Glomerular endothelial cell (primary cell): ENCODE results near the gene CASKIN2. TPM values are rescaled to one million over a fixed set of nuclear protein-coding genes. Genes with fewer than 3 reads are reported as not detected.
"Not testable (repeated sequence)": the region's sequence is repeated elsewhere in the genome, so short reads cannot be mapped to it uniquely, and the experiment has no call there.

Experiments used
- DNase-seq: peaks from one replicate; pipeline ENCODE4 v3.0.0-alpha.2; 2011; ENCODE audit warnings: low read depth, low spot score; ENCODE audit errors: extremely low read depth
- total RNA-seq: library from RNA; depleted of rRNA; stranded (reverse); fragments of >200 nt; gene quantifications from 2 replicates; pipeline ENCODE4 v1.2.3, GENCODE V29; 2015

CASKIN2 gene
- total RNA-seq, 1 donor from 2014 or later = 21.3 TPM

GRCh38 chr17:75524269-75524969 lies 9.1 kb upstream of the CASKIN2 start:
- no peak for DNase-seq

DNA sequence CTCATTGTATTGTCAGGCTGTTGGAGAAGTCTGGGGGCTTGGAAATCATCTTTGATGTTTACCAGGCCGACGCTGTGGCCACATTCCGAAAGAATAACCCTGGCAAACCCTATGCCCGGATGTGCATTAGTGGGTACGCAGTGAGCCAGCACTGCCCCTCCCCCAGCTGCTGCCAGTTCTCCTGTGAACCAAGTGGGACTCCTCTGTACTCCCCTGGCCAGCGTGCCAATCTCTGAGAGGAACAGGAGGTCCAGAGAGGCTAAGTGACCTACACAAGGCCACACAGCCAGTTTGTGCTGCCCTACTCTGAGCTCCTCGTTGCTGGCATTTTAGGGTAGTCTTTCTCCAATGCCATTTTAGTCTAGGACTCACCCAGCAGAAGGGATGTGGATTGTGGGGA lies 8.3 kb upstream of the CASKIN2 start:
- DNase-seq = no peak

DNA sequence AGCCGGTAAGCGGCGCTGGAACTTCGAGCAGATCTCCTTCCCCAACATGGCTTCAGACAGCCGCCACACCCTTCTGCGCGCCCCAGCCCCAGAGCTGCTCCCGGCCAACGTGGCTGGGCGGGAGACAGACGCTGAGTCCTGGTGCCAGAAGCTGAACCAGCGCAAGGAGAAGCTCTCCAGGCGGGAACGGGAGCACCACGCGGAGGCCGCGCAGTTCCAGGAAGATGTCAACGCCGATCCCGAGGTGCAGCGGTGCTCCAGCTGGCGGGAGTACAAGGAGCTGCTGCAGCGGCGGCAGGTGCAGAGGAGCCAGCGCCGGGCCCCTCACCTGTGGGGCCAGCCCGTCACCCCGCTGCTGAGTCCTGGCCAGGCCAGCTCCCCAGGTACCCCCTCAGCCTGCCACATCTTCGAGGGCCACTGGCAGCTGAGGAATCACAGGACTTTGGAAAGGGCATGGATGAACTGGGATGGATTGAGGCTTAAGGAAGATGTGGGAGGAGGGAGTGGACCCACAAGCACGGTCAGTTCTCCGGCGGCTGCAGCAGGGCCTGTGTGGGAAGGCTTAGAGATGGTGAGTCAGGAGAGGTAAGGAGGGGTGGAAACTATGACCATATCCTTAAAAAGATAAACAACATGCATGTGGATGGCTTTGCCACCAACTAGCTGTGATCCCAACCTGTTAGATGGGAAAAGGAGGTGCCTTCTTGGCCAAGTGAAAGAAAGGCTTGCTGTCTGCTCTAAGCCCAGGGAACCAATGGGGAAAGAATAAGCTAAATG lies 6.8 kb upstream of the CASKIN2 start:
- no peak for DNase-seq

DNA sequence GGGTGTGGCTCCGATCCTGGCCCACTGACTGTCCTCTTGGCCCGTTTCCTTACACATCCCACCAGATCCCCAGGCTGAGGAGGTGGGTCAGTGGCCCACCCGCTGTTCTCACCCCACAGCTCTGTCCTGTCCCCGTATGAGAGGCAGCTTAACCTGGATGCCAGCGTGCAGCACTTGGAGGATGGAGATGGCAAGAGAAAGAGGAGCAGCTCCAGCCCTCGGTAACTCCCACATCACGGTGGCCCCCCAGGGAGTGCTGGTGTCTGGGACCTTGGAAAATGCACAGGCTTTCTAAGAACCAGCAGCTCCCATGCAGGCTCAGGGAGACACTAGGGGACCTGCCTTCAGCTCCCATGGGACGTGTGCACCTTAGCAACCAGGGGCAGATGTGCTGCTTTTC lies 6.0 kb upstream of the CASKIN2 start:
- DNase-seq = no peak

- not testable (repeated sequence) for DNase-seq
Measured at GRCh38 chr17:75520413-75520812, 5.1 kb upstream of the CASKIN2 start.

- no peak for DNase-seq
Measured at GRCh38 chr17:75518983-75519537, 3.7 kb upstream of the CASKIN2 start.

DNA sequence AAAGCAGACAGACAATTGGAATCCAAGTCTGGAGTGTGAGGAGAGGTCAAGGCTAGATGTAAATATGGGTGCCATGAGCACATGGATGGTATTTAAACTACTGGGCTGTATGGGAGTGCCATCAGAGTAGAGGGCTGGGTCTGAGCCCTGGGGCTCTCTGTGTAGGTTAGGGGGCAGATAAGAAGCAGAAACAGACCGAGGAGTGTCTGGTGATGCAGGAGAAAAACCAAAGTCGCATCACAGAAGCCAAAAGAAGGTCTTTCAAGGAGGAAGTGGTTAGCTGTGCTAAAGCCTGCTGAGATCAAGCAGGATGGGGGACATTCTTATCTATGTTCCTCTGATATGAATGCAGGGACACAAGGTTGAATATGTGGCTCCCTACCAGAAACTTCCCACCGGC lies 2.9 kb upstream of the CASKIN2 start:
- DNase-seq = no peak

DNA sequence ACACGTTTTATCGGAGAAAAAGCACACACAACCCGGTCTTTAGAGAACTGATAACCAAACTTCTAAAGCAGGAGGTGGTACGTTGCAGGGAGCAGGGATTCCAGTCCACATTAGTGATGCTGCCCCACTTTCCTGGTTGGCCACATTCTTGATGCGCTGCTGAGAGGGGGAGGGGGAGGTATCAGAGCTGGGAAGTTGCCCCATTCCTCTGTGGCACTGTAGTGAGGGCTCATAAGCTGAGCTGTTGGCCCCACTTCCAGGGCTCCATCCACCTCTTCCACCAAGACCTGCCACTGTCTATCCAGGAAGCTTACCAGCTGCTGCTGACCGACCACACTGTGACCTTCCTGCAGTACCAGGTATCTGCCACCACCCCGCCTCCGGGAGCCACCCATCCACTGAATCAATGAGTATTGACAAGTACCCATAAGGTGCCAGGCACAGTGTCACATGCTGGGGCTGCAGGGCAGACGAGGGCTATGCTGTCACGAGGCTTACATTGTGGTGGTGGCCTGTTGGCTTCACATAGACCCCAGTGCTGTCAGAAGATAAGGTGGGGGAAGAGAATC lies 2.0 kb upstream of the CASKIN2 start:
- DNase-seq = no peak

DNA sequence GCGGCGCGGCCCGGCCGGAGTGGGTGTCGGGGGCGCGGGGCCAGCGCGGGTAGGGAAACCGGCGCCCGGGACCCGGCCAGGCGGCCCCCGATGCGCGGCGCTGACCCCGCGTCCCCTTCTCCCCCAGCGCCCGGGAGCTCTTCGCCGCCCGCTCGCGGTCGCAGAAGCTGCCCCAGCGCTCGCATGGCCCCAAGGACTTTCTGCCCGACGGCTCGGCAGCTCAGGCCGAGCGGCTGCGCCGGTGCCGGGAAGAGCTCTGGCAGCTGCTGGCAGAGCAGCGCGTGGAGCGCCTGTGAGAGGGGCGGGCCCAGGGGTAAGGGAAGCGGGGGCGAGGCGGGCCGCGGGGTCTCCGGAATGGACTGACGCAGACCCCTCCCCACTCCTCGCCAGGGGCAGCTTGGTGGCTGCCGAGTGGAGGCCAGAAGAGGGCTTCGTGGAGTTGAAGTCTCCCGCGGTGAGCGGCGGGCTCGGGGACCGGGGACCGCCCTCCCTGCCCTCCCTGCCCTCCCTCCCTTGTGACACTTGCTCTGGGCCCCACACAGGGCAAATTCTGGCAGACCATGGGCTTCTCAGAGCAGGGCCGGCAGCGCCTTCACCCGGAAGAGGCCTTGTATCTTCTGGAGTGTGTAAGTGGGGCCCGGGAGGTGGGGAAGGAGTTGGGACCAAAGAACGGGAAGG lies 1.4 kb upstream of the CASKIN2 start:
- DNase-seq = no peak

- DNase-seq = no peak
Measured at GRCh38 chr17:75516255-75516618, 900 bp upstream of the CASKIN2 start, which contains the start of gene TSEN54. TSS of gene TSEN54 (plus strand) at chr17:75516528. CDS start at chr17:75516561, 33 bp downstream.

- DNase-seq = no peak
Measured at GRCh38 chr17:75514919-75515495, 330 bp downstream of the CASKIN2 start.

DNA sequence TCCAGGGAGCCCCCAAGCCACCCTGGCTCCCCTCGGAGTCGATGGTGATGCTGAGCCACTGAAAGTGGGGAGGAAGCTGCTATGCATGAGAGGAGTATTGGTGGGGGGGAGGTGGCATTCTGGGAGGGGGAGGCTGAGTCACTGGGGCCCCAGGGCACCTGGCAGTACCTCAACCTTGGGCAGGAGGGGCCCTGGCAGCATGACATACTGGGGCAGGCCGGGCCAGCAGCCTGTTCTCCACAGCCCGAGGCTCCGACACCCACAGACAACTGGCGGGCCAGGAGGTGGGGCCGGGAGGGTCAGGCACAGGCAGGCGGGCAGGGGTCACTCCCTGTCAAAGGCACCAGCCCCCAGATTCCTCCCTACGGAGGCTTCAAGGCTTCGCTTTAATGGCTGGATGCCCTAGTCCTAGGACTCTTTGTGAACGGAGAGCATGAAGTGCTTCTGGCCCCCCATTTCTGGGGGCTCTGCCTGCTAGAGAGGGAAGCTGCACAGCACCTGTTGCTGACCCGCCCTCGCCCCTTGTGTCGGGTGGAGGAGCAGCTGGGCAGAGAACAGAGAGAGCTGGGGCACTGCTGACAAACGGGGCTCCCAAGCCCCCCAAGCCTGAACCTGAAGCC lies 928 bp downstream of the CASKIN2 start:
- no peak for DNase-seq

- no peak for DNase-seq
Measured at GRCh38 chr17:75513641-75514000, 1.7 kb downstream of the CASKIN2 start.

GRCh38 chr17:75512926-75513640 lies 2.3 kb downstream of the CASKIN2 start:
- no peak for DNase-seq

DNA sequence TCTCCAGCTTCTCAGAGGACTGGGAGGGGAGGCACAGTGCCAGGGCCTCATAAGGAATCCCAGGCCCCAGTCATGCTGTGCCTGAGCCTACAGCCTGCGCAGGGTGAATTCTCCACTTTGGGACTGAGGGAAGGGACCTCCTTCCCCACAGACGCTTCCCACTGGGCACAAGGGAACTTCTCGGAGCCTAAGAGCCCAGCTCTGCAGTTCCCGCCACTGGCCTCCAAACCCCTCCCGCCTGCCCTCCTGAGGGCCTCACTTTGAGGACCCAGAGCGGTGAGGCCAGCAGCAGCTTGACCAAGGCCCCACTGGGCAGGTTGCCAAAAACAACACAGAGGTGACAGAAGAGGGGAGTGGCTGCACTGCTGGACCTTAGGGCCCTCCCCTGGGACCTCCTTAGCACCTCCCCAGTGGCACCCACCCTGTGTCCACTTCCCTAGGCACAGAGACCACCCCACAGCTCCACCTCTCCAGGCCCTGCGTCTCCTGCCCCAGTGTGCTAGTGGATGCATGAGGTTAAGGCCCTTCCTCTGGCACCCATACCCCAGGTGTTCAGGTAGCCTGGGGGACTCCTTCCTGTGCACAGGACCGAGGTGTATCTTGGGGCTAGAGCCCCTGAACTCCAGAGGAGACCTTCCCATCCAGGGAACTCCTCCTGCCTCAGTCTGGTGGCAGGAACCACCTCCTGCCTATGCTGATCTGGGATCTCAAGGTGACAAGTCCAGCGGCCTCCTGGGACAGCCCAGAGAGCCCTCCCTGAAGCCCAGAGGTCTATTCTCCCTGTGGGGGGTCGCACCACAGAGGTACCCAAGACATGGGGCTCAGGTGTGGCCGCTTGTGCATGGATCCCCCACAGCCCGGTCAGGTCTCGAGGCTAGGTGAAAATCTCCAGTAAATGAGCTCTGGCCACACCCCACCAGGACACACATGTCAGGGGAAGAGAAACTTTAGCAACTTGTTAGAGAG lies 3.4 kb downstream of the CASKIN2 start:
- DNase-seq = no peak

DNA sequence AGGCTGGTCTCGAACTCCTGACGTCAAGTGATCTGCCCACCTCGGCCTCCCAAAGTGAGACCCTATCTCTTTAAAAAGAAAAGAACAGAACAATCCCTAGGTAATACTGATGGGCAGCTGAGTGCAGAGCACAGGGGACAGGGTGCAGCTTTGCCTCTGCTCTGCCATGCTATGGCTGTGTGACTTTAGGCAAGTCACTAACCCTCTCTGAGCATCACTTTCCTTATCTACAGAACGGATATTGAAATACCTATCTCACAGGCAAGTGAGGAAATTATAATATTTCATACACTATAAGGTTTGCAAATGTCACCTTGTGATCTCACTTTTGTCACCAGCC lies 4.1 kb downstream of the CASKIN2 start:
- DNase-seq = no peak

DNA sequence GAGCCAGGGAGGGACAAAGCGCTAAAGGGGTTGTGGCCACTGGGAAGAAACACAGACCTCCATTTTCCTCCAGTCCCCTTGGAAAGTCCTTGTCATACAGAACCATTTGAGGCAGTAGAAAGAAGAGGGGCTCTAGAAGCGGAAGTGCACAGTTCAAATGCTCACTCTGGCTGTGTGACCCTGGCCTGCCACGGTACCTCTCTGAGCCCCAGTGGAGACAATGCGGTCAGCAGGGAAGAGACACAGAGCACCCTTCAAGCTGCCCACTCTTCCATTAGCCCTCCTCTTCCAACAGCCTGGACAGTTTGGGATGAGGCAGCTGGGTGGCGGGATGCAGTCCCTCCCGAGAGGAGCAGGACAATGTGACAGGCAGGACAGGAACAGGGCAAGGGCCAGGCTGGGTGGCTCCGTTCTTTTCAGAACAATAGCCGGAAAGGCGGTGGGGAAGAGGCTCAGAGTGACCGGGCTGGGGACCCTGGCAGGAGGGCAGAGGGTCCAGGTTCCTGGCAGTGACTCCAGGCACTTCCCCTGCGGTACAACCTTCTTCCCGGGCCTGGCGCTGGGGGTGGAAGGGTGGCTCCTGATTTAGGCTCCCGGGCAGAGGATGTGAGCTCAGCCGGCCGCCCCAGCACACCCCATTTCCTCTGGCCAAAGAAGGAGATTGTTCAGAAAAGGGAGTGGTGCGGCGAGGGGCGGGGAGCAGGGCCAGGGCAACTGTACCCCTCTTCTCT lies 5.6 kb downstream of the CASKIN2 start:
- no peak for DNase-seq

DNA sequence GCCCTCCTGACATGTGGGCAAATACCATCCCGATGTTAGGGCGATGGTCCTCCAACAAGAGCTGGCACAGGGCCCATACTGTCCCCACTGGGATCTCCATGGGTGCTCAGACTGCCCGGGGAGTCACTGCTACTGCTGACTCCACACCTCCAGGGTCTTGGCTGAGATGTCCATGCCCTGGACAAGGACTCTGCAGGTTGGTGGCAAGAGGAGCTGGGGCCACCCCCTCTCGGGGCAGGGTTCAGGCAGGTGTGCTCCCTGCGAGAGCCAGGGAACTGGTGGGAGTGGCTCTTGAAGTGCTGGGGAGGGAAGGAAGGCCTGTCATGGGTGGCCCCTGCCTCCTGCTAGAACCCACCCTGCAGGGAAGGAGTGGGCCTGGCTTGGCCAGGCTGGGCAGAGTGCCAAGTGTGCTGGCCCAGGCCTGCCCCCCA lies 6.4 kb downstream of the CASKIN2 start:
- DNase-seq = no peak
